GM12878 (cell line): Measurements from ENCODE around the gene MYO7A. TPM values are rescaled to one million over a fixed set of nuclear protein-coding genes. Genes with fewer than 3 reads are reported as not detected.

ENCODE experiments used
- BACH1 ChIP-seq: fragments of 450-650 bp; IDR thresholded peaks from 2 replicates; pipeline ENCODE4 v1.6.1; 2017; ENCODE audit warnings: mild to moderate bottlenecking, borderline replicate concordance
- BCL11A ChIP-seq: IDR thresholded peaks from 2 replicates; pipeline ENCODE4 v1.6.1; 2011; ENCODE audit warnings: low read depth, low read length
- CBFB ChIP-seq: IDR thresholded peaks from 2 replicates; pipeline ENCODE4 v1.6.1; 2016; ENCODE audit warnings: antibody characterized with exemption, low read depth
- ETV6 ChIP-seq, 2 experiments: fragments of 450-650 bp in 1 of 2; IDR thresholded peaks in 1 of 2; conservative IDR thresholded peaks in 1 of 2; 2 replicates each; pipeline ENCODE4 v1.6.1; 2014; ENCODE audit warnings: antibody characterized with exemption in 1 of 2, borderline replicate concordance in 1 of 2, low read depth in 1 of 2, mild to moderate bottlenecking in 1 of 2, moderate library complexity in 1 of 2
- EZH2 ChIP-seq: IDR thresholded peaks from 2 replicates; pipeline ENCODE4 v1.6.1; 2012; ENCODE audit warnings: low read depth, mild to moderate bottlenecking, control low read depth, inconsistent platforms, low read length, borderline replicate concordance; ENCODE audit not compliant: control insufficient read depth
- GABPA ChIP-seq: IDR thresholded peaks from 2 replicates; pipeline ENCODE4 v1.6.1; 2014; ENCODE audit warnings: antibody characterized with exemption, low read depth, mild to moderate bottlenecking, inconsistent platforms
- GATAD2B ChIP-seq: fragments of 450-650 bp; conservative IDR thresholded peaks from 2 replicates; pipeline ENCODE4 v1.6.1; 2017; ENCODE audit warnings: low read depth, mild to moderate bottlenecking, moderate library complexity
- HSF1 ChIP-seq: fragments of 150-350 bp; IDR thresholded peaks from 2 replicates; pipeline ENCODE4 v1.6.1; 2014; ENCODE audit warnings: mild to moderate bottlenecking, low read depth, low read length
- IRF4 ChIP-seq: IDR thresholded peaks from 2 replicates; pipeline ENCODE4 v1.6.1; 2011; ENCODE audit warnings: low read depth, low read length
- IRF5 ChIP-seq: fragments of 450-650 bp; IDR thresholded peaks from 2 replicates; pipeline ENCODE4 v1.6.1; 2017; ENCODE audit warnings: borderline replicate concordance
- LARP7 ChIP-seq: fragments of 450-650 bp; IDR thresholded peaks from 2 replicates; pipeline ENCODE4 v1.6.1; 2017; ENCODE audit warnings: mild to moderate bottlenecking
- MYB ChIP-seq: fragments of 150-350 bp; IDR thresholded peaks from 2 replicates; pipeline ENCODE4 v1.6.1; 2014; ENCODE audit warnings: mild to moderate bottlenecking, low read depth, low read length, borderline replicate concordance
- NFIC ChIP-seq: IDR thresholded peaks from 2 replicates; pipeline ENCODE4 v1.6.1; 2012; ENCODE audit warnings: low read depth, mild to moderate bottlenecking, inconsistent platforms, low read length, moderate library complexity
- NKRF ChIP-seq: fragments of 450-650 bp; conservative IDR thresholded peaks from 2 replicates; pipeline ENCODE4 v1.6.1; 2017; ENCODE audit warnings: mild to moderate bottlenecking, moderate library complexity
- NR2C2 ChIP-seq: IDR thresholded peaks from 2 replicates; pipeline ENCODE4 v1.6.1; 2011; ENCODE audit warnings: borderline replicate concordance, low read depth; ENCODE audit not compliant: control insufficient read depth, insufficient read length
- POLR2A ChIP-seq: IDR thresholded peaks from 2 replicates; pipeline ENCODE4 v1.6.1; 2011; ENCODE audit warnings: low read depth, mild to moderate bottlenecking, low read length
- RELA ChIP-seq: fragments of 450-650 bp; IDR thresholded peaks from 2 replicates; pipeline ENCODE4 v1.8.0; 2014; ENCODE audit warnings: borderline replicate concordance; ENCODE audit not compliant: partially characterized antibody
- REST ChIP-seq: IDR thresholded peaks from 2 replicates; pipeline ENCODE4 v1.6.1; 2012; ENCODE audit warnings: mild to moderate bottlenecking, low read depth, low read length
- SMARCA5 ChIP-seq: fragments of 450-650 bp; IDR thresholded peaks from 2 replicates; pipeline ENCODE4 v1.6.1; 2017; ENCODE audit warnings: mild to moderate bottlenecking
- SP1 ChIP-seq: IDR thresholded peaks from one replicate; pipeline ENCODE4 v1.6.1; 2011; ENCODE audit warnings: low read depth, low read length
- SPI1 ChIP-seq: IDR thresholded peaks from 2 replicates; pipeline ENCODE4 v1.6.1; 2011; ENCODE audit warnings: low read depth, mild to moderate bottlenecking, low read length, moderate library complexity, borderline replicate concordance; ENCODE audit not compliant: insufficient read depth
- STAT3 ChIP-seq: IDR thresholded peaks from 2 replicates; pipeline ENCODE4 v1.6.1; 2011; ENCODE audit warnings: low read depth, low read length, improper control_type of control experiment
- TCF7 ChIP-seq: IDR thresholded peaks from 2 replicates; pipeline ENCODE4 v1.6.1; 2014; ENCODE audit warnings: antibody characterized with exemption, borderline replicate concordance
- ZBED1 ChIP-seq: IDR thresholded peaks from 2 replicates; pipeline ENCODE4 v1.6.1; 2016; ENCODE audit warnings: borderline replicate concordance
- polyA plus RNA-seq, 11 experiments: library from polyadenylated mRNA; depleted of rRNA in 4 of 11; unstranded in 6 of 11; stranded (reverse) in 5 of 11; fragments of >200 nt; fragmentation: Nextera tagmentation in 4 of 11; fragmentation: Illumina TruSeq in 1 of 11; extraction: Ambion mirVana in 4 of 11; extraction: Trizol in 1 of 11; gene quantifications; 1 replicate in 1 of 11; 2 replicates in 10 of 11; pipeline versions ENCODE4 v1.2.1 to v1.2.3, GENCODE V29; 2011 to 2016; ENCODE audit warnings: inconsistent platforms in 2 of 11, missing spikeins in 2 of 11, low read depth in 1 of 11
- total RNA-seq, 4 experiments: library from RNA; depleted of rRNA in 3 of 4; stranded (reverse); fragments of >200 nt in 3 of 4; fragmentation: Illumina TruSeq in 1 of 4; extraction: Trizol in 1 of 4; gene quantifications; 2 replicates each; pipeline versions ENCODE4 v1.2.1 to v1.2.3, GENCODE V29; 2013 to 2021

MYO7A gene
- total and polyA plus RNA-seq, 10 of the 15 experiments (the other 5 are each of a cell fraction or from before 2014, with no cell fraction given): 0.01 to 0.21 (median 0.04) TPM; not detected in 6

GRCh38 chr11:77127235-77127911 is 673 bp upstream of the MYO7A start (continued):
- TF ChIP-seq LARP7 (no peak; the same call in 1 of the 2 replicates), NR2C2 (no peak), SP1 (no peak), NKRF (no peak), BCL11A (no peak), RELA (no peak), MYB (no peak), REST (no peak), SPI1 (no peak), ETV6 (conservative IDR thresholded peaks at IDR 0.05 in 1 of 2, IDR thresholded peaks at IDR 0.05 in 1 of 2; ENCODE audit: borderline replicate concordance in 1 of 2, low read depth in 1 of 2) (no peak), GATAD2B (no peak), GABPA (no peak), SMARCA5 (0 out of 2 replicates have a peak, but pooled peaks have one; percentile 37), ZBED1 (0 out of 2 replicates have a peak, but pooled peaks have one; percentile 49), EZH2 (no peak), CBFB (no peak), TCF7 (no peak), IRF4 (no peak), POLR2A (no peak), BACH1 (peak; percentile 53; the same call in 1 of the 2 replicates), NFIC (no peak), STAT3 (no peak), IRF5 (no peak), HSF1 (no peak)
